IPS-20b (cell line): ENCODE data around the gene CHIC1.
"Not testable (repeated sequence)": the region's sequence is repeated elsewhere in the genome, so short reads cannot be mapped to it uniquely, and the experiment has no call there.

Source experiments
- H3K27ac ChIP-seq: one replicate; pipeline ENCODE4 v1.5.1; 2013; ENCODE audit warnings: low read length
- H3K27me3 ChIP-seq: 2 replicates; pipeline ENCODE4 v1.6.1; 2013; ENCODE audit warnings: mild to moderate bottlenecking, low read length, inconsistent platforms; ENCODE audit not compliant: insufficient read depth
- H3K36me3 ChIP-seq: 2 replicates; pipeline ENCODE4 v1.6.1; 2013; ENCODE audit warnings: low read depth, mild to moderate bottlenecking, inconsistent platforms, low read length, moderate library complexity; ENCODE audit not compliant: insufficient read depth
- H3K4me1 ChIP-seq: 2 replicates; pipeline ENCODE4 v1.6.1; 2013; ENCODE audit warnings: mild to moderate bottlenecking, control low read depth, inconsistent platforms, low read length, moderate library complexity; ENCODE audit not compliant: insufficient read depth
- H3K4me3 ChIP-seq: 2 replicates; pipeline ENCODE4 v1.5.1; 2013; ENCODE audit warnings: mild to moderate bottlenecking, low read length, inconsistent platforms
- H3K9ac ChIP-seq: 2 replicates; pipeline ENCODE4 v1.6.1; 2013; ENCODE audit warnings: low read depth, mild to moderate bottlenecking, inconsistent platforms, low read length, moderate library complexity
- H3K9me3 ChIP-seq: 2 replicates; pipeline ENCODE4 v1.6.1; 2013; ENCODE audit warnings: mild to moderate bottlenecking, low read depth, low read length, inconsistent platforms; ENCODE audit not compliant: insufficient read depth

Gene CHIC1

GRCh38 chrX:73562984-73563737 is at the start of gene CHIC1:
TSS of gene CHIC1 (plus strand) at chrX:73563197. CDS start at chrX:73563285, 88 bp downstream.
- peak within 1 kb of the TSS; percentile 92 for H3K9ac ChIP-seq
- no peaks in the 10 kb centered on the region; the same call in 1 of the 2 replicates for H3K4me1 ChIP-seq
- peak within 1 kb of the TSS; percentile 71 for H3K27ac ChIP-seq
- H3K9me3 ChIP-seq, result no peaks in the 10 kb centered on the region
- H3K36me3 ChIP-seq, result 0 out of 2 replicates have a peak, but pooled peaks cover 5% of the 10 kb centered on the region
- peak within 1 kb of the TSS; percentile 89 for H3K4me3 ChIP-seq
- no peaks in the 10 kb centered on the region for H3K27me3 ChIP-seq

GRCh38 chrX:73522823-73523222 is 40.2 kb upstream of the CHIC1 start:
- H3K27ac ChIP-seq, H3K9me3 ChIP-seq, H3K9ac ChIP-seq, H3K4me1 ChIP-seq, H3K4me3 ChIP-seq, H3K27me3 ChIP-seq, H3K36me3 ChIP-seq: not testable (repeated sequence)

DNA sequence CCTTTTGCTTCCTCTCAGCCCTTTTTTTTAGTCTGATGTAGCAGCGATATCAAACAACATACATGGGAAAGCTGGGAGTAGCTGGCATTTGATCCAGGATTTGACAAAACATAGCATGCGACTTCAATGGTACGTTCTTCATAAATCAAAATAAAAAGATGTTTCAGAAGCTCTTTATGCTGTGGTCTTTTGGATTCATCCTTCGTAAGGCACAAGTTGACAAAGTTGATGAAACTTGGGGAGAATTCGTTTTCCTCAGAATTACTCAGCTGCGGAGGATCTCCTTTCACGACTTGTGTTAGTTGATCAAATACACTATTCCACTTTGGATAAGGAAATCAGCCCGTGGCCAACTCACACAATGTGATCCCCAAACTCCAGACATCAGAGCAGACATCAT is 38.1 kb upstream of the CHIC1 start:
- Histone ChIP-seq H3K9ac (no peak overlapping the region), H3K27ac (no peak overlapping the region), H3K4me3 (no peak overlapping the region), H3K27me3 (no peaks in the 10 kb centered on the region), H3K9me3 (0 out of 2 replicates have a peak, but pooled peaks cover 5% of the 10 kb centered on the region), H3K4me1 (peaks cover 10% of the 10 kb centered on the region), H3K36me3 (no peaks in the 10 kb centered on the region)

DNA sequence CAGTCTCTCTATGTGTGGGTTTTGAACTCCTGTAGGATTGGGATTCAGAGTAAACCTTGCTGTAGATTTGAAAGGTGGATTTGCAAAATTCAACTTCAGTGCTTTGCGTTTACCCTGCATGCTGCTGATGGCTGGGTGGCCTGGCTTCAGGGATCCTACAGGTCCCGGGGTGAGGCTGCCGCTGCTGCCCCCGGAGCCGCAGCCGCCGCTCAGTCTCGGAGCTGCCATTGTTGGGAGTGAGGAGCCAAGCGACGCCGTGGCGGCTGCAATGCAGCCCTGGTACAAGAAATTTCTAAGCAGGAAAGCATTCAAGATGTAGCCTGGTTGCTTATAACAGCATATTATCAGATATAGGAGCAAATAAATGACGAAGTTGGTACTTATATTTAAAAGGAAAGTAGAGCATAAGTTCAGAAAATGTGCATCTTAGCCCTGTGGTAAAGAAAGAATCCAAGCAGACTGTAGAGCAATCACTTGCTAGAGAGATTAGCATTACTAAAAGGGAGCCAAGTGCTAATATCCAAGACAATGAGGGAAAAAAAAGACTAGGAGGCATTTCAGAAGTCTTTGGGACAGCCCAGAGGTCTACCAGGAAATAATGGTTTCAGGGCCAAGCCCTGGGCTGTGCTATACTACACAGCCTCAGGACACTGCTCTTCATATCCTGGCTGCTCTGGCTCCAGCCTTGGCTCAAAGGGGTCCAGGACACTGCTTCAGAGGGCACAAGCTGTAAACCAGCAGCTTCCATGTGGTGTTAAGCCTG is 36.9 kb upstream of the CHIC1 start:
- H3K4me1 ChIP-seq, result peaks cover 10% of the 10 kb centered on the region
- H3K9me3 ChIP-seq, result 0 out of 2 replicates have a peak, but pooled peaks cover 5% of the 10 kb centered on the region
- no peaks in the 10 kb centered on the region for H3K36me3 ChIP-seq
- H3K27me3 ChIP-seq, result no peaks in the 10 kb centered on the region
- peak overlapping the region; percentile 45 for H3K27ac ChIP-seq
- H3K4me3 ChIP-seq, result peak overlapping the region; percentile 43; the same call in 1 of the 2 replicates
- peak overlapping the region; percentile 59; the same call in 1 of the 2 replicates for H3K9ac ChIP-seq

GRCh38 chrX:73531655-73532054 is 31.3 kb upstream of the CHIC1 start:
- not testable (repeated sequence) for H3K36me3 ChIP-seq, H3K4me3 ChIP-seq, H3K9me3 ChIP-seq, H3K27me3 ChIP-seq, H3K27ac ChIP-seq, H3K9ac ChIP-seq, H3K4me1 ChIP-seq

DNA sequence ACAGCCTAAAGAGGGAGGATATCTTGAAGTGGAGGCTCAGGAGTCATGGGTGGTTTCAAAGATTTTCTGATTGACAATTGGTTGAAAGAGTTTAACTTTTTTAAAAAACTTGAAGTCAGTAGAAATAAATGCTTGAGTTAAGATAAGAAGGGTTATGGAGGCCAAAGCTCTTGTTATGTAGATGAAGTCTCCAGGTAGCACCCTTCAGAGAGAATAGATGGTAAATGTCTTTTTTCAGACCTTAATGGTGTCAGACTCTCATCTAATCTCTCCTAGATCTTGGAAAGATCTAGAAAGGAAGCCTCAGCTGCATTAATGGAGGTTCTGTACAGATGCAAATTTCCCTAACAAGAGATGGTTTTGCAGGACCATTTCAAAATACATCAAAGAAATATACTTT is 6.8 kb upstream of the CHIC1 start:
- Histone ChIP-seq H3K27ac (no peak overlapping the region), H3K4me3 (no peak overlapping the region), H3K9ac (no peak overlapping the region), H3K9me3 (no peaks in the 10 kb centered on the region), H3K36me3 (no peaks in the 10 kb centered on the region), H3K27me3 (no peaks in the 10 kb centered on the region), H3K4me1 (peaks cover 10% of the 10 kb centered on the region; the same call in 1 of the 2 replicates)

DNA sequence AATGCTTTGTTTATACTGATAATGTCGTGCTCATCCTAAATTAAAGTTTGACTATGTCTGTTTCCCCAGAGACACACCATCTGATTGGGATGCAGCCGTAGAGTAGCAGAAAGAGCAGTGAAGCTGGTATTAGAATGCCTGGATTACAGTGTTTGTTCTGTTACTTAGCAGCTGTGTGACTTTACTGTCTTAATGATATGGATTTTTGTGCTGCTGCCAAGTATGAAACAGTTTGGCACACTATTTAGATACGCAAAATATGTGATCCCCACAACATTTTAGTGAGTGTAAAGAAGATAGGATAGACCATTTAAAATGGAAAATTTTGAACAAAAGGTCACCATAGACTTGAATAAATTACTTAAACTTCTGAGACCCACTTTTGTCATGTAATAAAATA is 1.2 kb upstream of the CHIC1 start:
- Histone ChIP-seq H3K27ac (no peak overlapping the region), H3K9me3 (no peaks in the 10 kb centered on the region), H3K4me3 (peak overlapping the region; percentile 89; the same call in 1 of the 2 replicates), H3K36me3 (no peaks in the 10 kb centered on the region), H3K27me3 (no peaks in the 10 kb centered on the region), H3K4me1 (no peaks in the 10 kb centered on the region; the same call in 1 of the 2 replicates), H3K9ac (peak overlapping the region; percentile 92; the same call in 1 of the 2 replicates)

GRCh38 chrX:73562458-73562857 is 539 bp upstream of the CHIC1 start:
- Histone ChIP-seq H3K4me1 (no peaks in the 10 kb centered on the region; the same call in 1 of the 2 replicates), H3K4me3 (peak overlapping the region; percentile 89), H3K27me3 (no peaks in the 10 kb centered on the region), H3K27ac (peak overlapping the region; percentile 56), H3K9me3 (no peaks in the 10 kb centered on the region), H3K9ac (peak overlapping the region; percentile 92; the same call in 1 of the 2 replicates), H3K36me3 (no peaks in the 10 kb centered on the region)

DNA sequence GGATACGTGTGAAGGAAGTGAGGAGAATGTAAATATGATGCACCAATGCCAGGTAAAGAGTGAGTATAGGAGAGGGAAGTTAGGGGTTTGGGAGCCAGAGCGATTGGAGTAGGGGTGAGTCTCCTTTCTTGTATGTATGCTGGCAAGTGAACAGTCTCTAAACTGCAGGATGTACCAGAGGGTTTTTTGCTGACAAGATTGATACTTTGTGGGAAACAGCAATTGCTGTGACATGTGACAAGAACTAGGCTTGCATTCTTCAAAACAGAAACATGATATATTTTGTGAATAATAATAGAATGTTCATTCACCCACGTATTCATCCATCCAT is 706 bp downstream of the CHIC1 start:
- Histone ChIP-seq H3K27me3 (no peaks in the 10 kb centered on the region), H3K36me3 (0 out of 2 replicates have a peak, but pooled peaks cover 5% of the 10 kb centered on the region), H3K9ac (peak overlapping the region; percentile 86), H3K4me1 (no peaks in the 10 kb centered on the region; the same call in 1 of the 2 replicates), H3K4me3 (peak overlapping the region; percentile 89), H3K9me3 (no peaks in the 10 kb centered on the region), H3K27ac (peak overlapping the region; percentile 71)

DNA sequence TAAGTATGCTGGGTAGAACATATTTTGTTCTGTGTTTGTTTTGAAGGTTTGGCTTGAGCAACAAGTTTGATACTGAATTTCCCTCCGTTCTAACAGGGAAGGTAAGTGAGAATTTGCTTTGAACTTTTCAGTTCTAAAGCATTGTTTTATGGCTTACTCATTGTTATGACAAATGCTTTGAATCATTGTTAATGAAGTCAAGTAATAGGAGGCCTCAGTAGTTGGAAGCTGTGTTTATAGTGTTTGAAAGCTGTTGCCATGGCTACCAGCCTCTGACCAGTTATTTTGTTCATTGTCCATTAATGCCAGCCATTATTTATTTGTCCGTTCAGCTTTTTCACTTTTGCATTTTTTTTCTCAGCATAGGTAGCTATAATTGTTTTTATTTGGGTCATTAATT is 14.4 kb downstream of the CHIC1 start:
- Histone ChIP-seq H3K36me3 (no peaks in the 10 kb centered on the region; the same call in 1 of the 2 replicates), H3K9ac (no peak overlapping the region), H3K4me3 (no peak overlapping the region), H3K4me1 (no peaks in the 10 kb centered on the region; the same call in 1 of the 2 replicates), H3K27ac (no peak overlapping the region), H3K9me3 (peaks cover 5% of the 10 kb centered on the region; the same call in 1 of the 2 replicates), H3K27me3 (no peaks in the 10 kb centered on the region)

DNA sequence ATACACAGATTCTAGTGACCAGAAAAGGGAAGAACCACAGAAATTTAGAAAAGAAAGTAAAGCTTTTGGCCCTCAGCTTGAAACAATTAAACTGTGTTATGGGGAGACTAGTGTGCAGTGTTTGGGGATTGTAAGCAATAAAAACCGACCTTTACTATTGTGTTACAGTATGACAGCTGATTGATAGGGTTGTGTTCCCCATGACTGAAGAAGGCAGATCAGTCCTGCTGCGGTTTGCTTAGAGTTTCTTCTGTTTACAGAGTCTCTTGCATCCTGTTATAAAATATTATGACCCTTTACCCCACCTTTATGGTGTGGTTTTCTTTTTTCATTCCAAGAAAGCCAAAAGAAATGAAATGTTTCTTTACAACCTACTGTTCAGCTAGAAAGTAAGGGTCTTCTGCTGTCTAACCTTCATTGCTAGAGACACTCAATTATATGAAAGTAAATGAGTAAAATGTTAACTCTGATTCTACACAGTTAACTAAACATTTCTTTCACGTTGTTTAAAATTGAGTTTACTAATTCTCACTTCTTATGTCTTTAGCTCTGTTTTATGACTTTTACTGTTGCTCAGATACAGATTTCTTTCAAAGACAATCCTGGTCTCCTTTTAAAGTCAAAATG is 18.1 kb downstream of the CHIC1 start:
- H3K9me3 ChIP-seq, result no peaks in the 10 kb centered on the region
- no peak overlapping the region for H3K27ac ChIP-seq
- H3K27me3 ChIP-seq, result no peaks in the 10 kb centered on the region
- H3K36me3 ChIP-seq, result peaks cover 8% of the 10 kb centered on the region; the same call in 1 of the 2 replicates
- no peak overlapping the region for H3K4me3 ChIP-seq
- no peaks in the 10 kb centered on the region for H3K4me1 ChIP-seq
- no peak overlapping the region for H3K9ac ChIP-seq
